Measurements from ENCODE around the gene FOXA3.
"Not testable (repeated sequence)": the region's sequence is repeated elsewhere in the genome, so short reads cannot be mapped to it uniquely, and the experiment has no call there.

FOXA3 gene

GRCh38 chr19:45828945-45829344 lies 35.2 kb upstream of the FOXA3 start:
- no peak for DNase-seq

- no peak for DNase-seq
Observed at GRCh38 chr19:45834970-45835369, 29.2 kb upstream of the FOXA3 start.

- DNase-seq, result no peak
Observed at GRCh38 chr19:45842198-45842597, 21.9 kb upstream of the FOXA3 start.

- DNase-seq, result no peak
Observed at GRCh38 chr19:45847663-45848062, 16.5 kb upstream of the FOXA3 start.

- no peak for DNase-seq
Observed at GRCh38 chr19:45848922-45849321, 15.2 kb upstream of the FOXA3 start.

GRCh38 chr19:45852145-45852750 lies 11.9 kb upstream of the FOXA3 start:
- no peak for DNase-seq

GRCh38 chr19:45852983-45853382 lies 11.1 kb upstream of the FOXA3 start:
- DNase-seq, result no peak

- DNase-seq, result no peak
Observed at GRCh38 chr19:45854167-45854778, 9.9 kb upstream of the FOXA3 start.

GRCh38 chr19:45860359-45861259 lies 3.5 kb upstream of the FOXA3 start:
- DNase-seq, result no peak

GRCh38 chr19:45862271-45862563 lies 1.9 kb upstream of the FOXA3 start:
- no peak for DNase-seq

- DNase-seq, result peak; percentile 99
Observed at GRCh38 chr19:45862564-45863334, 1.4 kb upstream of the FOXA3 start, which contains the start of gene SYMPK. TSS of gene SYMPK (minus strand) at chr19:45863147. CDS start at chr19:45854495, 8,652 bp downstream.

- no peak for DNase-seq
Observed at GRCh38 chr19:45863335-45863839, 739 bp upstream of the FOXA3 start.

- no peak for DNase-seq
Observed at GRCh38 chr19:45864629-45865082, 530 bp downstream of the FOXA3 start.

GRCh38 chr19:45865269-45865948 lies 1.3 kb downstream of the FOXA3 start:
- no peak for DNase-seq

- no peak for DNase-seq
Observed at GRCh38 chr19:45866400-45867176, 2.5 kb downstream of the FOXA3 start.

- not testable (repeated sequence) for DNase-seq
Observed at GRCh38 chr19:45867241-45867640, 3.1 kb downstream of the FOXA3 start.

- DNase-seq, result no peak
Observed at GRCh38 chr19:45870798-45871197, 6.7 kb downstream of the FOXA3 start.

GRCh38 chr19:45872095-45872919 lies 8.2 kb downstream of the FOXA3 start:
- no peak for DNase-seq

GRCh38 chr19:45873219-45873772 lies 9.2 kb downstream of the FOXA3 start:
- DNase-seq, result no peak

- peak; percentile 17 for DNase-seq
Observed at GRCh38 chr19:45874620-45874966, 10.5 kb downstream of the FOXA3 start.

GRCh38 chr19:45876161-45876410 lies 12.0 kb downstream of the FOXA3 start:
- DNase-seq, result no peak

Data from NCI-H69 (cell line).